ENCODE results near the gene MYBBP1A.

Gene MYBBP1A

GRCh38 chr17:4499431-4500190, 55.6 kb downstream of the MYBBP1A start:
- DNase-seq = no peak

DNA sequence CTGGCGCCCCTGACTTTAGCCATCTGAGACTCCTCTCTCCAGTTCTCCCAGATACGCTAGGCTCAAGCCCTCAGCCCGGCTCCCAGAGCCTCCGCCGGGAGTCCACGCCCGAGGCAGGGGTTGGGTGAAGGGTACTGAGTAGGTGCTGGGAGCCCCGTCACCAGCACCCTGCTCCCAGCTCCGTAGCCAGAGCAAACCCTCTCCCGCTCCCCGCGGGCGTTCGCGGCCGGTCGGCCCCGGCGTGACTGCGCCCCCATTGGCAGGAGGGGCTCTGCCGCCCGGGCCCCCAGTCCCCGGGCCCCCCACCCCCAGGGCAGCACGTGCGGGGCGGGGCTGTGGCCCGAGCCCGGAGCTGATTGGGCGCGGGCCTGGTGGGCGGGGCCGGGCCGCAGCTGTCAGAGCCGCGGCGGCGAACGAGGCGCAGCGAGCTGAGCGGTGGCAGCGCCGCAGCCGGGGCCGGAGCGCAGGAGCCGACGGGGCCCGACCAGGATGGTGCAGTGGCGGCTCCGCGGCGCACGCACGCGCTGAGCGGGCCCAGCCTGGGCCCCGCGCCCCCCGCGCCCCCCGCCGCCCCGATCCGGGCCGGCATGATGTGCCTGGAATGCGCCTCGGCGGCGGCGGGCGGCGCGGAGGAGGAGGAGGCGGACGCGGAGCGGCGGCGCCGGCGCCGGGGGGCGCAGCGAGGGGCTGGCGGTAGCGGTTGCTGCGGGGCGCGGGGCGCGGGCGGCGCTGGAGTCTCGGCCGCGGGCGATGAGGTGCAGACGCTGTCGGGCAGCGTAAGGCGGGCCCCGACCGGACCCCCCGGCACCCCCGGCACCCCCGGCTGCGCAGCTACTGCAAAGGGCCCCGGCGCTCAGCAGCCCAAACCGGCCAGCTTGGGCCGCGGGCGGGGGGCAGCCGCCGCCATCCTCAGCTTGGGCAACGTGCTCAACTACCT, 56.5 kb downstream of the MYBBP1A start, which contains the start of gene SPNS2:
TSS of gene SPNS2 (plus strand) at position 421 of the 937 bp plus-strand sequence. CDS start at position 588, 167 bp downstream.
- peak in 1 of 2 donors; percentile 17 for DNase-seq

- DNase-seq = peak in 1 of 2 donors; percentile 81
Measured at GRCh38 chr17:4497101-4497824, 57.9 kb downstream of the MYBBP1A start.

- DNase-seq = peak in 1 of 2 donors; percentile 33
Measured at GRCh38 chr17:4492721-4493561, 62.2 kb downstream of the MYBBP1A start.

GRCh38 chr17:4490637-4491061, 64.5 kb downstream of the MYBBP1A start:
- DNase-seq = no peak

DNA sequence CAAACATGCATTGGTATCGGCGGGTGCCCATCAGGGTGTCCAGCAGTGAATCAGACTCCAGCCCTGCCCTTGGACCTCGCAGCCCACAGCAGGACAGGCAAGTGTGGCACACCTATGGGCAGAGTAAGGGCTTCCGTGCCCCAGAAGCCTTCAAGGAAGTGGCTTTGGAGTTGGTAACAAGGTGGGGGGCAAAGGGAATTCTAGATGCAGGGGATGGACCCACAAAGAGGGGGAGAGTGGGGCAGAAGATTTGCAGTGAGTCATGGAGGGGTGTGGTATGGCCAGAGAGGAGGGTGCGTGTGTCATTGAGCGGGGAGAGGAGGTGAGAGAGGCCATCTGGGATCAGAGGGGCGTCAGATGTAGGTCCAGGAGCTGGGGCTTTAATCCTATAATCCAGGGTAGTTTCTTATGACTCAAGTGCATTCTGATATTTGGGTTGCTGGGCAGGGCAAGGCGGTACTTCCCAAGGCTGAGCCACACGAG, 65.0 kb downstream of the MYBBP1A start:
- no peak for DNase-seq

- no peak for DNase-seq
Measured at GRCh38 chr17:4488989-4489595, 66.1 kb downstream of the MYBBP1A start.

All from bone marrow (tissue), 2 donors.